ENCODE measurements around the gene FOXR1.

The FOXR1 gene

GRCh38 chr11:118998388-118998717, 26.8 kb downstream of the FOXR1 start:
- no peak for DNase-seq (ENCODE audit: low read depth)
- TF ChIP-seq CTCF (conservative IDR thresholded peaks at IDR 0.05; ENCODE audit: control insufficient read depth, insufficient read depth, low read depth, low read length) = no peak
- peak overlapping the region; percentile 91 for H3K4me3 ChIP-seq (ENCODE audit: control insufficient read depth, low read depth, low read length)

- H3K4me3 ChIP-seq (ENCODE audit: control insufficient read depth, low read depth, low read length) = peak overlapping the region; percentile 91
- no peak for TF ChIP-seq CTCF (conservative IDR thresholded peaks at IDR 0.05; ENCODE audit: control insufficient read depth, insufficient read depth, low read depth, low read length)
- peak; percentile 68 for DNase-seq (ENCODE audit: low read depth)
These were observed 27.3 kb downstream of the FOXR1 start for GRCh38 chr11:118998822-118999221.

GRCh38 chr11:119000906-119001305, 29.3 kb downstream of the FOXR1 start:
- TF ChIP-seq CTCF (conservative IDR thresholded peaks at IDR 0.05; ENCODE audit: control insufficient read depth, insufficient read depth, low read depth, low read length) = no peak
- DNase-seq (ENCODE audit: low read depth) = peak; percentile 45
- no peak overlapping the region for H3K4me3 ChIP-seq (ENCODE audit: control insufficient read depth, low read depth, low read length)

GRCh38 chr11:119006656-119007055, 35.1 kb downstream of the FOXR1 start:
- DNase-seq (ENCODE audit: low read depth) = no peak
- no peak for TF ChIP-seq CTCF (conservative IDR thresholded peaks at IDR 0.05; ENCODE audit: control insufficient read depth, insufficient read depth, low read depth, low read length)
- no peak overlapping the region for H3K4me3 ChIP-seq (ENCODE audit: control insufficient read depth, low read depth, low read length)

GRCh38 chr11:119011476-119012053, 40.0 kb downstream of the FOXR1 start:
- no peak for TF ChIP-seq CTCF (conservative IDR thresholded peaks at IDR 0.05; ENCODE audit: control insufficient read depth, insufficient read depth, low read depth, low read length)
- DNase-seq (ENCODE audit: low read depth) = no peak
- H3K4me3 ChIP-seq (ENCODE audit: control insufficient read depth, low read depth, low read length) = no peak overlapping the region

GRCh38 chr11:119012629-119013170, 41.1 kb downstream of the FOXR1 start:
- H3K4me3 ChIP-seq (ENCODE audit: control insufficient read depth, low read depth, low read length) = no peak overlapping the region
- TF ChIP-seq CTCF (conservative IDR thresholded peaks at IDR 0.05; ENCODE audit: control insufficient read depth, insufficient read depth, low read depth, low read length) = no peak
- DNase-seq (ENCODE audit: low read depth) = no peak
